K562 treated with DMSO at 1 percent for 24 hours (cell line): ENCODE data around the gene F2RL2. TPM values are rescaled to one million over a fixed set of nuclear protein-coding genes. Genes with fewer than 3 reads are reported as not detected.

Experiments
- total RNA-seq: library from RNA; unstranded; fragments of 300-600 nt; gene quantifications from 2 replicates; pipeline ENCODE4 v1.2.3, GENCODE V29; 2022; ENCODE audit warnings: low read depth; ENCODE audit not compliant: insufficient read depth

The F2RL2 gene
- not detected in 2 replicates for total RNA-seq

GRCh38 chr5:76622973-76623596 is at the start of gene F2RL2:
Gene F2RL2, minus strand, starts transcription at chr5:76623403. Its CDS starts 173 bp downstream, at chr5:76623230.

Other genes starting within 250 kb of the F2RL2 start
- 9.1 and 9.9 TPM in 2 replicates for gene IQGAP2, start 220.1 kb downstream of the F2RL2 start, total RNA-seq
- gene F2R, start 92.7 kb upstream of the F2RL2 start, total RNA-seq, result 7.3 and 8.0 TPM in 2 replicates
- not detected in 2 replicates for gene F2RL1, start 195.6 kb upstream of the F2RL2 start, total RNA-seq
- gene S100Z, start 226.6 kb upstream of the F2RL2 start, total RNA-seq, result 0.37 TPM in 1 of 2 replicates, not detected in the other